H1 (cell line): ENCODE measurements around the gene SS18. TPM values are rescaled to one million over a fixed set of nuclear protein-coding genes. Genes with fewer than 3 reads are reported as not detected.

ENCODE experiments used
- CTCF ChIA-PET: fragments of 300-600 bp; sonication (Branson Sonifier 250); formaldehyde crosslinking; loops from one replicate; lab custom pipeline; 2021; ENCODE audit not compliant: partially characterized antibody; lab: Charles Lee
- POLR2A ChIA-PET: fragments of 300-600 bp; sonication (Branson Sonifier 250); formaldehyde crosslinking; loops from one replicate; lab custom pipeline; 2021; ENCODE audit warnings: inconsistent platforms; ENCODE audit not compliant: partially characterized antibody; lab: Charles Lee
- DNase-seq, 2 experiments: peaks; one replicate each; pipeline versions ENCODE4 v3.0.0 to v3.0.0-alpha.2; 2010 to 2022; ENCODE audit warnings: low spot score in 2 of 2, low read depth in 1 of 2, mixed read lengths in 1 of 2
- FAIRE-seq: peaks from 2 replicates; lab custom pipeline; 2011; peaks lifted over from hg19 to GRCh38; lab: Jason Lieb, UNC
- H2AFZ ChIP-seq: 2 replicates; pipeline ENCODE4 v1.8.1; 2012; ENCODE audit warnings: low read length, inconsistent platforms
- H2AK5ac ChIP-seq: 2 replicates; pipeline ENCODE4 v1.6.1; 2013; ENCODE audit warnings: low read depth, low read length
- H2BK120ac ChIP-seq: replicated peaks from 2 replicates; pipeline ENCODE3; 2013; ENCODE audit warnings: low read depth, low read length, inconsistent platforms
- H2BK12ac ChIP-seq: 2 replicates; pipeline ENCODE4 v1.6.1; 2013; ENCODE audit warnings: low read depth, low read length
- H2BK15ac ChIP-seq: 2 replicates; pipeline ENCODE4 v1.6.1; 2013; ENCODE audit warnings: low read length
- H2BK20ac ChIP-seq: 2 replicates; pipeline ENCODE4 v1.6.1; 2013; ENCODE audit warnings: low read length
- H2BK5ac ChIP-seq: 2 replicates; pipeline ENCODE4 v1.6.1; 2013; ENCODE audit warnings: low read depth, low read length
- H3K14ac ChIP-seq: 2 replicates; pipeline ENCODE4 v1.6.1; 2013; ENCODE audit warnings: inconsistent platforms; ENCODE audit not compliant: insufficient read length
- H3K18ac ChIP-seq: 2 replicates; pipeline ENCODE4 v1.6.1; 2013; ENCODE audit warnings: low read length; ENCODE audit errors: extremely low read depth
- H3K23ac ChIP-seq: 2 replicates; pipeline ENCODE4 v1.6.1; 2013; ENCODE audit warnings: inconsistent platforms; ENCODE audit not compliant: insufficient read length
- H3K23me2 ChIP-seq: 2 replicates; pipeline ENCODE4 v1.6.1; 2013; ENCODE audit warnings: low read depth, low read length
- H3K27ac ChIP-seq: 2 replicates; pipeline ENCODE4 v1.6.1; 2011; ENCODE audit warnings: low read depth, low read length, inconsistent platforms
- H3K27me3 ChIP-seq, 4 experiments: replicated peaks in 1 of 4; 1 replicate in 1 of 4; 2 replicates in 3 of 4; pipeline versions ENCODE4 v1.6.1 to v1.8.1; 2011 to 2013; ENCODE audit warnings: low read length in 3 of 4, mild to moderate bottlenecking in 3 of 4, inconsistent platforms in 2 of 4, mixed read lengths in 2 of 4, moderate library complexity in 1 of 4; ENCODE audit not compliant: control insufficient read depth in 3 of 4, insufficient read depth in 3 of 4; ENCODE audit errors: extremely low read depth in 1 of 4
- H3K36me3 ChIP-seq, 4 experiments: 2 replicates each; pipeline versions ENCODE4 v1.6.1 to v1.8.1; 2011 to 2013; ENCODE audit warnings: mild to moderate bottlenecking in 4 of 4, low read length in 3 of 4, moderate library complexity in 2 of 4, control low read depth in 1 of 4, inconsistent platforms in 1 of 4; ENCODE audit not compliant: insufficient read depth in 4 of 4, control insufficient read depth in 2 of 4
- H3K4ac ChIP-seq: replicated peaks from 2 replicates; pipeline ENCODE3; 2013; ENCODE audit warnings: low read length, low read depth, mixed read lengths, inconsistent platforms; ENCODE audit not compliant: insufficient read length
- H3K4me1 ChIP-seq, 4 experiments: replicated peaks in 1 of 4; 1 replicate in 1 of 4; 2 replicates in 3 of 4; pipeline versions ENCODE4 v1.6.1 to v1.8.1; 2011 to 2013; ENCODE audit warnings: low read length in 3 of 4, inconsistent platforms in 2 of 4, mixed read lengths in 1 of 4; ENCODE audit not compliant: insufficient read depth in 4 of 4, control insufficient read depth in 3 of 4
- H3K4me2 ChIP-seq, 2 experiments: 2 replicates each; pipeline versions ENCODE4 v1.6.1 to v1.8.1; 2011 to 2013; ENCODE audit warnings: low read depth in 2 of 2, low read length in 2 of 2, control low read depth in 1 of 2, inconsistent platforms in 1 of 2, mild to moderate bottlenecking in 1 of 2; ENCODE audit not compliant: insufficient read depth in 1 of 2
- H3K4me3 ChIP-seq, 4 experiments: fragments of 200-600, 300-600 bp in 1 of 4; sonication (generic), shearing (Covaris generic), sonication (Bioruptor Twin) in 1 of 4; 2 replicates each; pipeline versions ENCODE4 v1.5.1 to v1.8.1; 2011 to 2016; ENCODE audit warnings: low read length in 4 of 4, low read depth in 3 of 4, control low read depth in 2 of 4, inconsistent platforms in 2 of 4, mild to moderate bottlenecking in 2 of 4, mixed read lengths in 1 of 4, moderate library complexity in 1 of 4; ENCODE audit not compliant: insufficient read depth in 2 of 4; ENCODE audit errors: extremely low read depth in 1 of 4
- H3K56ac ChIP-seq: replicated peaks from 2 replicates; pipeline ENCODE3; 2013; ENCODE audit warnings: low read depth, mild to moderate bottlenecking, mixed read lengths, low read length, inconsistent platforms; ENCODE audit not compliant: insufficient read length
- H3K79me1 ChIP-seq: 2 replicates; pipeline ENCODE4 v1.6.1; 2013; ENCODE audit warnings: low read depth, low read length, control low read depth
- H3K79me2 ChIP-seq, 2 experiments: 2 replicates each; pipeline versions ENCODE4 v1.6.1 to v1.8.1; 2012 to 2013; ENCODE audit warnings: low read length in 2 of 2, mild to moderate bottlenecking in 2 of 2, inconsistent platforms in 1 of 2; ENCODE audit not compliant: insufficient read depth in 2 of 2, control insufficient read depth in 1 of 2
- H3K9ac ChIP-seq, 4 experiments: replicated peaks in 1 of 4; 1 replicate in 1 of 4; 2 replicates in 3 of 4; pipeline versions ENCODE4 v1.6.1 to v1.8.1; 2011 to 2013; ENCODE audit warnings: low read depth in 3 of 4, low read length in 3 of 4, control low read depth in 2 of 4, mild to moderate bottlenecking in 2 of 4, moderate library complexity in 2 of 4, inconsistent platforms in 1 of 4; ENCODE audit errors: extremely low read depth in 1 of 4
- H3K9me3 ChIP-seq, 2 experiments: 2 replicates each; pipeline versions ENCODE4 v1.6.1 to v1.8.1; 2012 to 2013; ENCODE audit warnings: mild to moderate bottlenecking in 2 of 2, moderate library complexity in 2 of 2, control low read depth in 1 of 2, inconsistent platforms in 1 of 2, low read depth in 1 of 2, low read length in 1 of 2, mixed read lengths in 1 of 2; ENCODE audit not compliant: insufficient read depth in 2 of 2
- H4K20me1 ChIP-seq, 2 experiments: replicated peaks in 1 of 2; 2 replicates each; pipeline versions ENCODE3 to v1.8.1; 2011 to 2013; ENCODE audit warnings: inconsistent platforms in 2 of 2, low read length in 2 of 2, mild to moderate bottlenecking in 1 of 2; ENCODE audit not compliant: insufficient read depth in 2 of 2, control insufficient read depth in 1 of 2
- H4K5ac ChIP-seq: 2 replicates; pipeline ENCODE4 v1.6.1; 2013; ENCODE audit warnings: low read length, low read depth, mixed read lengths, inconsistent platforms; ENCODE audit not compliant: insufficient read length
- H4K8ac ChIP-seq: 2 replicates; pipeline ENCODE4 v1.8.0; 2013; ENCODE audit warnings: mild to moderate bottlenecking, moderate library complexity, low read length, inconsistent platforms; ENCODE audit not compliant: insufficient read depth; ENCODE audit errors: extremely low read depth
- H4K91ac ChIP-seq: replicated peaks from 2 replicates; pipeline ENCODE3; 2013; ENCODE audit warnings: low read length, mixed read lengths, inconsistent platforms; ENCODE audit not compliant: insufficient read length
- ATF3 ChIP-seq: IDR thresholded peaks from 2 replicates; pipeline ENCODE4 v1.6.1; 2011; ENCODE audit warnings: low read depth, mild to moderate bottlenecking, low read length; ENCODE audit not compliant: insufficient read depth
- CHD1 ChIP-seq: IDR thresholded peaks from 2 replicates; pipeline ENCODE4 v1.6.1; 2012; ENCODE audit warnings: low read depth, low read length, improper control_type of control experiment
- CREB1 ChIP-seq: IDR thresholded peaks from 2 replicates; pipeline ENCODE4 v1.6.1; 2012; ENCODE audit warnings: inconsistent platforms
- KDM5A ChIP-seq: fragments of 200-600 bp; IDR thresholded peaks from 2 replicates; pipeline ENCODE4 v1.7.1; 2012; ENCODE audit warnings: mild to moderate bottlenecking, low read length, inconsistent platforms, mixed read lengths
- MAFK ChIP-seq: IDR thresholded peaks from 2 replicates; pipeline ENCODE4 v1.6.1; 2012; ENCODE audit warnings: low read depth, mild to moderate bottlenecking, improper control_type of control experiment, low read length
- POLR2A ChIP-seq, 2 experiments: IDR thresholded peaks; 1 replicate in 1 of 2; 2 replicates in 1 of 2; pipeline ENCODE4 v1.6.1; 2011; ENCODE audit warnings: low read depth in 2 of 2, low read length in 2 of 2, mild to moderate bottlenecking in 2 of 2; ENCODE audit errors: control extremely low read depth in 1 of 2
- POU5F1 ChIP-seq: IDR thresholded peaks from 2 replicates; pipeline ENCODE4 v1.6.1; 2011; ENCODE audit warnings: low read depth, mild to moderate bottlenecking, low read length, moderate library complexity
- RAD21 ChIP-seq, 2 experiments: IDR thresholded peaks in 1 of 2; conservative IDR thresholded peaks in 1 of 2; 2 replicates each; pipeline ENCODE4 v1.6.1; 2011; ENCODE audit warnings: low read depth in 2 of 2, low read length in 2 of 2, improper control_type of control experiment in 1 of 2, inconsistent platforms in 1 of 2, mild to moderate bottlenecking in 1 of 2, moderate library complexity in 1 of 2
- SAP30 ChIP-seq: fragments of 300-600 bp; sonication (generic); IDR thresholded peaks from 2 replicates; pipeline ENCODE4 v1.7.1; 2012; ENCODE audit warnings: low read length, moderate library complexity, mild to moderate bottlenecking, inconsistent platforms; ENCODE audit not compliant: insufficient read depth, insufficient replicate concordance
- SP1 ChIP-seq: IDR thresholded peaks from 2 replicates; pipeline ENCODE4 v1.6.1; 2011; ENCODE audit warnings: low read depth, low read length
- SRF ChIP-seq: IDR thresholded peaks from 2 replicates; pipeline ENCODE4 v1.6.1; 2011; ENCODE audit warnings: mild to moderate bottlenecking, low read depth, low read length, moderate library complexity
- SUZ12 ChIP-seq: fragments of 200-600 bp; sonication (generic); IDR thresholded peaks from 2 replicates; pipeline ENCODE4 v1.6.1; 2012; ENCODE audit warnings: mild to moderate bottlenecking, inconsistent platforms, low read length, moderate library complexity, mixed read lengths
- TAF7 ChIP-seq: optimal IDR thresholded peaks from 2 replicates; pipeline ENCODE3; 2011; ENCODE audit warnings: low read depth, mild to moderate bottlenecking, inconsistent platforms, low read length, moderate library complexity, borderline replicate concordance
- TBP ChIP-seq: IDR thresholded peaks from 2 replicates; pipeline ENCODE4 v1.6.1; 2011; ENCODE audit warnings: low read depth, low read length, improper control_type of control experiment
- WGBS, 2 experiments: shearing (Covaris generic) in 1 of 2; methylation state at CpG; one replicate each; pipeline versions ENCODE4 v1.1.6 to v1.1.7; 2013 to 2015; ENCODE audit warnings: low lambda C conversion rate in 2 of 2, mixed read lengths in 2 of 2, inconsistent platforms in 1 of 2, low coverage in 1 of 2, missing lambda C conversion rate in 1 of 2; ENCODE audit not compliant: insufficient replicate concordance in 2 of 2, insufficient coverage in 1 of 2, insufficient read length in 1 of 2; ENCODE audit errors: extremely low coverage in 1 of 2, missing lambda C conversion rate in 1 of 2; 5-methylcytosine and 5-hydroxymethylcytosine counted together
- polyA plus RNA-seq, 7 experiments: library from polyadenylated mRNA; depleted of rRNA in 3 of 7; stranded (reverse) in 5 of 7; unstranded in 2 of 7; fragments of >200 nt in 5 of 7; fragments of 200-250 nt in 2 of 7; gene quantifications; 1 replicate in 5 of 7; 2 replicates in 1 of 7; 4 replicates in 1 of 7; pipeline versions ENCODE4 v1.2.1 to v1.2.3, GENCODE V29; 2011 to 2013; ENCODE audit warnings: missing spikeins in 2 of 7, mixed read lengths in 2 of 7
- total RNA-seq: library from RNA; stranded (reverse); fragmentation: NEBNext Ultra II Directional; extraction: Animal tissue kit (Norgen Biotek cat#: 25700); gene quantifications from 2 replicates; pipeline ENCODE4 v1.2.1, GENCODE V29; 2021

SS18 gene
- total and polyA plus RNA-seq, 2 of the 8 experiments (the other 6 are each of a cell fraction or from before 2014, with no cell fraction given), result 83.5 to 106 TPM

GRCh38 chr18:26044807-26045206 lies 45.6 kb downstream of the SS18 start:
- no peak overlapping the region for H2BK120ac ChIP-seq
- no peak overlapping the region for H3K56ac ChIP-seq
- H3K4me1 ChIP-seq, result no peaks in the 10 kb centered on the region
- H3K23me2 ChIP-seq, result no peaks in the 10 kb centered on the region
- no peak overlapping the region for H4K5ac ChIP-seq
- CTCF ChIA-PET, result no interaction called here
- FAIRE-seq (no peak), DNase-seq (no peak)
- H3K79me1 ChIP-seq, result no peaks in the 10 kb centered on the region; the same call in 1 of the 2 replicates
- peaks cover 0 to 8% (median 2%) of the 10 kb centered on the region in 4 experiments; a peak in 2 of 8 replicates for H3K36me3 ChIP-seq
- H3K4me2 ChIP-seq, result no peak overlapping the region
- H3K9ac ChIP-seq, result no peak overlapping the region
- H4K8ac ChIP-seq, result no peak overlapping the region
- H3K14ac ChIP-seq, result no peak overlapping the region
- H3K4me3 ChIP-seq, result no peak overlapping the region
- H3K27ac ChIP-seq, result no peak overlapping the region
- no peak overlapping the region for H2AK5ac ChIP-seq
- H2BK20ac ChIP-seq, result no peak overlapping the region
- no peak overlapping the region for H2BK12ac ChIP-seq
- no peak overlapping the region for H3K23ac ChIP-seq
- 89% methylated on average over 3 of the region's 3 CpGs; no CpG with 5 or more reads in 1 of the 2 experiments for WGBS, 2 experiments
- no peak overlapping the region for H2BK15ac ChIP-seq
- no peak overlapping the region for H2AFZ ChIP-seq
- H3K4ac ChIP-seq, result no peak overlapping the region
- H3K9me3 ChIP-seq, result no peaks in the 10 kb centered on the region
- POLR2A ChIA-PET, result no interaction called here
- peaks cover 0 to 1% of the 10 kb centered on the region in 2 experiments for H4K20me1 ChIP-seq
- H4K91ac ChIP-seq, result no peak overlapping the region
- H2BK5ac ChIP-seq, result no peak overlapping the region
- H3K27me3 ChIP-seq, result no peaks in the 10 kb centered on the region
- H3K79me2 ChIP-seq, result peaks cover 0 to 3% of the 10 kb centered on the region in 2 experiments; a peak in 2 of 4 replicates
- no peak overlapping the region for H3K18ac ChIP-seq
- TF ChIP-seq ATF3 (no peak), TBP (no peak), SAP30 (no peak), SUZ12 (no peak), SRF (no peak), POLR2A (IDR thresholded peaks at IDR 0.05; ENCODE audit: control extremely low read depth in 1 of 2, low read depth in 2 of 2, low read length in 2 of 2) (no peak), CHD1 (no peak), SP1 (no peak), RAD21 (IDR thresholded peaks at IDR 0.05 in 1 of 2, conservative IDR thresholded peaks at IDR 0.05 in 1 of 2; ENCODE audit: low read depth in 2 of 2, low read length in 2 of 2) (no peak), KDM5A (no peak), CREB1 (no peak), POU5F1 (no peak), TAF7 (no peak), MAFK (no peak)
